Activated CD4-positive, alpha-beta T cell treated with anti-CD3 and anti-CD28 coated beads for 48 hours (primary cell): ENCODE results near the gene DCAKD.

Source experiments
- DNase-seq: peaks from one replicate; pipeline ENCODE4 v3.0.0-alpha.2; 2020

The DCAKD gene

DNA sequence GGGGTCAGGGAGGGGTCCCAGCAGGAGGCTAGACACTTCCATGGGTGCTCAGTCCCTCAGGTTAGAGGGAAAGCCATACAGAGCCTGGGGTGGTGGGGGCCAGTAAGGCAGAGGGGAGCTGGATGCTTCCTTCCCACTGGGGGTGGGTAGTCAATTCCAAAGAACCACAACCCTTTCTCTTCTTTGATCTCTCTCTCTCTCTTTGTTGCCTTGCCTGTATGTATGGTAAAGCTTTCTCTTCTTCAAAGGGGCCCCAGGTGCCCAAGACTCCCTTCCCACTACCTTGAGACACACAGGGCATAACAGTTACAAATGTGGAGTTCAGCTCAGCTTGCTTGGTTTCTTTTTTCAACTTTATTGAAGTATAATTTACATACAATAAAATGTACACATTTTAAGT lies 52.8 kb downstream of the DCAKD start:
- no peak for DNase-seq

DNA sequence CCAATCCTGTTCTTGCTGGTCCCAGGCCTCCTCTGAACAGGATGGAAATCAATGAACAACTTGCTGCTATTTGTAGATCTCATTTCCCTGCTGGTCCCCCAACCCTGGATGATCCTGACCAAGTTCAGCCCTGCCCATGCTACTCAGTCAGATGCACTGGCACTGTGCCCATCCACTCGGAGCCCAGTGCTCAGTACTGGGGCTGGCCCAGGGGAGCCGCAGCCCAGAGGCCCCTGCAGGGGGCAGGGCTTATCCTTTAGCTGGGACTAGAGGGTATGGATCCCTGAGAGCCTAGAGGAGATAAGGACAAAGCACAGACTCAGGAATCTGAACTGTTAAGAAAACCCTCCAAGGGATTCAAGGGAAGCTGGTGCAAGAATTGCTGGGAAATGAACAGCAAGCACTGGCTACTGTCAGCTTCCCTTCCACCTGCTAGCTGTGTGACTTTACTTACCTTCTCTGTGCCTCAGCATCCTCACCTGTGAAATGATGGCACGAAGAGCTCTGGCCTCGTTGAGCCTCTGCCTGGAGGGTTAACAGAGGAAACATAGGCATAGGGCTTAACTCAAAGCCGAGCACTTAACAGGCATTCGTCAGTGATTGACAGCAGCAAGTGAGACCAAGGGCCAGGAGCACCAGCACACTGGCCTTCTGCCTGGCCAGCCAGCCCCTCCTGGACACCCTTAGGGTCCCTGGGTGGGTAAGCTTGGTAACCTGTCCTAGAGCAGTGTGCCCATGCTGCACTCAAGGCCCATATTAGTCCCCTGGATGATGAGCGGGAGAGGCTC lies 53.5 kb downstream of the DCAKD start:
- DNase-seq = no peak

DNA sequence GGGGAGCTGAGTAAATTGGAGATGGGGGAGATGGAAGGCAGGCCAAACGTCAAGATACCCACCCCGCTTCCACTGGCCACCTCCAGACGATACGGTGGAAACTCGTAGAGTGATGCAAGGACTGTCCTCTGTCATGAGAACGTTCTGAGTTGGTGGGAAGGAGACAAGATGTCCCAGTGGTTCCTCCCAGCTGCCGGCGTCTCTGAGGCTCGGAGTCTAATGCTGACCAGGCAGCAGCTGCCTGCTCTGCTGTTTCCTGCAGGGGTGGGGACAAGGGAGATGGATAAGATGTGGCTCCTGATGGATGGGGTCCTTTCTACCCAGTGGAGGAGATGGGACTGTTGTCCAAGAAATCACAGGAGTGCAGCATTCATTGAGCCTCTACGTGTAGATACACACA lies 55.1 kb downstream of the DCAKD start:
- no peak for DNase-seq

DNA sequence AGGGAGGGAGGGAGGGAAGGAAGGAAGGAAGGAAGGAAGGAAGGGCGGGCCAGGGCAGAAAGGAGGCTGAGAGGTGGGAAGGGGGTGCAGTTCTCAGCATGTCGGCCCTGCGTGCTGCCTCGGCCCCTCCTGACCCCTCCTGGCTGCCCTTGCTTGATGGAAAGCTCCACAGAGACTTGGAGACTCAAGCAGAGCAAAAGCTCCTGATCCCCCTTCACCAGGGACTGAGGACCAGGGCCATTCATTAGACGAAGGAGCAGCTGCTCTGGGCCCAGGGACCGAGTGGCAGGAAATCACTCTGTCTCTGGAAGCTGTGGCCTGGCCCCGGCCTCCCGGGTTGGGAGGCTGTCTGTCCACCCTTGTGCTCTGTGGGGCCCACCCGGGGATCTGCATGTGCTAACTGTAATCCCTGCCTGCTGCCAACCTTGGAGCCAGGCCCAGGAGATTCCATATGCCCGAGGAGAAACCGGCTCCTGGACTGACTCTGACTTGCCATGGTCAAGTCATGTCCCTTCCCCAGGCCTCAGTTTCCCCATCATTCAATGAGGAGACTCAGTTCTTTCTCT lies 55.9 kb downstream of the DCAKD start:
- DNase-seq = no peak

DNA sequence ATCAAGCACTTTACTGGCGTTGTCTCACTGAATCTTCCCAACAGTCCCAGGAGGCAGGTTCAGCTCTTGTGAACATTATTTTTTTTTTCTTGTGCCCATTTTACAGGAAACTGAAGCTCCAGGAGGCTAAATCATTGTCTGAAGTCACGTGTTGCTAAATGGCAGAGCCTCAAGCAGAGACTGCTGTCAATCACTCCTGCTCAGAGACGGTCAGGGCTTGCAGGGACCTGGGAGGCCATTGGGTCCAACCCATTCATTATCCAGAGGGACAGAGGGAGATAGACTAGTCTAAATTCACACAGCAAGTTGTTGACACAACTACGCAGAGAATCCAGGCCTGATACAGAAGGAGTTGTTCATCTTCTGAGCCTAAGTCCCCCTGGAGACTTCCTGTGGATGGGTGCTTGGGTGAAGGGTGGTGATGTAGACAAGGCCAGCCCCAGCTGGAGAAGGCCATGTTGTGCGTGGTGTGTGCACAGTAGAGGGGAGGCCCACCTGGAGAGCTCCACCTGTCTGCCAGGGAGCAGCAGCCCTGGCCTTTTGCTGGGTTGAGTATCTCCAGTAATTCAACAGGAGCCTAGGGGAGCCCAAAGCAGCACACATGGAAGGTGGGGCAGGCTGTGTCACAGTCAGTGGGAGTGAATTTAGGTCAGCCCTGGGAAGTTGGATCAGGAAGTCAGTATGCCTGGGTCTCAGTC lies 59.0 kb downstream of the DCAKD start:
- no peak for DNase-seq

DNA sequence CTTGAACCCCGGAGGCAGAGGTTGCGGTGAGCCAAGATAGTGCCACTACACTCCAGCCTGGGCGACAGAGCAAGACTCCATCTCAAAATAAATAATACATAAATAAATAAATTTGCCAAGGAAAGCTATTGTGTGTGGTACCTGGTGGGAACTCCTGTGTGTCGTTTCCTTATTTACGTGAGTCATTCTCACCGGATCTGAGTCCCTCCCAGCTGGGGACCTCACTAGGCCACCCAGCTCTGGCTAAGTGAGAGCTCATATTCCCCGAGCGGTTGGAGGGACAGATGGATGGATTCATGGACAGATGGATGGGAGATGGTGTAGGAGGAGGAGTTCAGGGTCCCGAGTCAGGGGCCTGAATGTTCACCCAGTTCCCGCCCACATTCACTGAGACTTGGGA lies 60.4 kb downstream of the DCAKD start:
- DNase-seq = no peak

DNA sequence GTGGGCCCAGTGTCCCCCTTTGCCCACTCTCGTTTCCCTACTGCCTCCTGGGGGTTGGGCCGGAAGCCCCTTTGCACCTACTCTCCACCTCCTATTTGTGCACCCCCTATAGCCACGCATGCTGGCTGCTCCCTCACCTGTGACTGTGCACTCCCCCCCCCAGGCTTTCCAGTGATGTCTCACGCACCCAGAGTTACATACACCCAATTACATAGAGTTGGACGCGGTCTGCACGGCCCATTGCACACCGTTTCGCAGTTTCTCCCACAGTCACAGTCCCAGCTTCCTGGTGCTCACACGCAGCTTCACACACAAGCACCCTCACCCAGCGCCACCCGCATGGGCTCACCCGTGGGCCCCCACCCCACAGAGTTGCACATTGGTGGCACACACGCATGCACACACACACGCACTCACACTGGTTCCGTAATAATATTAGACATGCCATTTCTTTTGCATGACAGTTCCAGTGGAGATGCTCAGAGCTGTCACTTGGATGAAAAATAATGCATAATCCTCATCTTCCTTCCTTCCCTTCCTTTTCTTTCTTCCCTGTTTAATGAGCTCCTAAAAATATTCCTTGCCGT lies 61.8 kb downstream of the DCAKD start:
- no peak for DNase-seq

DNA sequence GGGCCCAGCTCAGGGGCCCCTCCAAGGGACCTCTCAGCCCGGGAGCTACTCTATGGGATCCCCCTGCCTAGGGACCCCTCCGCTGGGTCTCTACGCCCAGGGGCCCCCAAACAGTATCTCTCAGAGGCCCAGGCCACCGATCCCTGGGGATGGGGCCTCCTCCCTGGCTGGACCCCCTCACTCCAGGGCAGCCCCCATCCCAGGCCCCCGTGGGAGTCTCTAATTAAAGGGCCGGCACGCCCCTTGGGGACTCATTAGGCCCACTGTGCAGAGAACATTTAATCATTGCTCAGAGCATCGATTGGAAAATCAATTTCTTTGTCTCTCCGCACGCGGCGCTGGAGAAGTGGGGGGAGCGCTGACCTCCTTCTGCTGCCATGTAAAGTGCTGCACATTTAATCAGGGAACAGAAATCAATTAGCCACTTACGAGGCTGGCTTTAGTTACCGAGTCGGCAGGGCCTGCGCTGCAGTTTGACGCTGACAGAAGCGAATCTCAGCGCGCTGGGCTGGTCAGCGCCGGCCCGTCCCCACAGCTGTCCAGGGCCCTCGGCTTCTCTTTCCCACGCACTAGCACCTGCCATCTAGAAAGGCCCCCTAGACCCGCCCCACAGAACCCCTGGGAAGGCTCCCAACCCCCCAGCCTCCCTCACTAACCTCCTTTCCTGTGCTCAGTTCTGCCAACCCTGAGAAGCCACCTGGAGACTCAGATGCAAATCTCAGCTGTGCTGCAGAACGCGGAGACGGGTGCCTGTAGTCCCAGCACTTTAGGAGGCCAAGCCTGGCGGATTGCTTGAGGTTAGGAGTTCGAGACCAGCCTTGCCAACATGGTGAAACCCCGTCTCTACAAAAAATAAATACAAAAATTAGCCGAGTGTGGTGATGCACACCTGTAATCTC lies 63.1 kb downstream of the DCAKD start:
- no peak for DNase-seq

DNA sequence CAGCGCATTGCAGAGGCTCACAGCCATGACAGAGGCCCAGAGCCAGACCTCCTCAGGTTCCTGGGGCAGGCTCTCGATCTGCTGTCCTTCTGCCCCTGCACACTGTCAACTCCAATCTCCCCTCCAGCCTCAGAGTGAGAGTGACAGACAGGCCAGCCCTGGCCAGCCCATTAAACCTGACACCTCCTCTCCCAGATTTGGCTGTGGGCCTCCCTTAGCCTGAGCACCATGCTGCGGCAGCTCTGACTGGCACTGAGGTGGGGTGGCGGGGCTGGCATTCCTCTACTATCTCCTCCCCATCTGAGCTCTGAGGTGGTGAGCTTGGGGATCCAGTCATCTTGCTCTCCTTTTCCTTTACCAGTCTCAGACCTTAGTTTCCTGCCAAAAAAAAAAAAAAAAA lies 67.9 kb downstream of the DCAKD start:
- no peak for DNase-seq

DNA sequence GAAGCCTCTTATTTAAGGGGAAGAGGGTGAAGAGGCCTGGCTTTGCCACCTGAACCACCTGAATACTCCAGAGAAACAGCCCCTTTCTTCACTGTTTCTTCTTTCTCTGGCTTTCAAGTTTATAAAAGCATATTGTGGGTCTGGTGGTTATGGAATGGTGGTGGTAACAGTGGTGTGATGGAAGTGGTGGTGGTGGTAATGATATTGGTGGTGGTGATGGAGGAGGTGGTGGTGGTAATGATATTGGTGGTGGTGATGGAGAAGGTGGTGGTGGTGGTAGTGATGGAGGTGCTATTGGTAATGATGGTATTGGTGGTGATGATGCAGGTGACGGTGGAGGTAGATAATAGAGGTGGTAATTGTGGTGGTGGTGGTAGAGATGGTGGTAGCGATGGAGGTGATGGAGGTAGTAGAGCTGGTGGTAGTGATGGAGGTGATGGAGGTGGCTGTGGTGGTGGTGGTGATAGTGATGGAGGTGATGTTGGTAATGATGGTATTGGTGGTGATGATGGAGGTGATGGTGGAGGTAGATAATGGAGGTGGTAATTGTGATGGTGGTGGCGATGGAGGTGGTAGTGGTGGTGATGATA lies 69.2 kb downstream of the DCAKD start:
- no peak for DNase-seq

DNA sequence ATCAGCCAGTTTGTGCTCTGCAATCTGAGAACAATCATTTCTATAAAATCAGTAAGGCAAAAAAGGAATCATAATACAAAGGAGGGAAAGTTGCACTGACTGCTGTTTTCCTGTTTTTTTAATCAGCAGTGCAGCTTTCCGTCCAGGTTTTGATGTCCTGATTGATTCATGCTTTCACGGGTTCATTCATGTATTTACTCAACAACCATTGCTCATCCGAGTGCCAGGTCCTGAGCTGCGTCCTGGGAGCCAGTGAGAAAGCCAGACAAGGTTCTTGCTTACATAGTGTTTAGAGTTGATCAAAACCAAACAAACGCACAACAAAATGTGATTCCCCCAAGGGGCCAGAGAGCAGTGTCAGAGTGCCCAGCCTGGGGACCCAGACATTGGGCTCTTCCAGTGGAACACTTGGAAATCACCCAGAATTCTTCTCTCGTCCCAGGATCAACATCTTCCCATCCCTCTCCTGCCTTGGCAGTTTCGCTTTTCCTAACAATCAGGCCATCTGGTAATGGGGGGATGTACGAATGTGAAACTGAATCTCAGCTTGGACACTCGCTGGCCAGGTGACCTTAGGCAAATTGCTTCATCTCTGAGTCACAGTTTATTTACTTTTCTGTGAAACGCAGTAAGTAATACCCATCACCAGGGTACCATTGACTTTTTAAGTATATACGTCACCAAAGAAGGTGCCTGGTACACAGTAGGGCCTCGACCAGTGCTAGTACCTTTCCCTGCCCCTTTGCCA lies 70.0 kb downstream of the DCAKD start:
- no peak for DNase-seq

DNA sequence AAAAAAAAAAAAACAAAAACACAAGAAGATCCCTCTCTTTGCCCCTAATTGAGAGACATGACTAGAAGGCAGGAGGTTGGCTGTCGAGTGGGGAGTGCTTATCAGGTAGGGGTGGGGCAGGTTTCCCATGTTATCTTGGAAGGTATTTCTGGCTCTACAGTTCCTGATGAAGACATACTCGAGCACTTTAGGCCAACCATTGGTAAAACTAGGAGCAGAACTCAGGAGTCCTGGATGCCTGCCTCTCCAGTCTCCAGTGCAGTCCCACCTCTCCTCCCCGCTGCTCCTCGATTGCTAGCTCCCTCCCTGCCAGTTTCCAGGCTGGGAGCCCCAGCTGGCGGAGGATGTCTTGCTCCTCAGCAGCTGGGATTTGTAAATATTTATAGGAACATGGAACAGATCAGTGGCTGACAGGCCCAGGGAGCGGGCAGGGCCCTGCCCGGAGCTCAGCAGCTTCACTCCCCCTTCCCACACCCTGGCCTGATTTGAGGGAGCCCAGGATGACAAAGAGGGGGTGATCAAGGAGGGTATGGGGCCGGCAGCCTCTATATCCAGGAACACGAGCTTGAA lies 71.9 kb downstream of the DCAKD start:
- DNase-seq = no peak

DNA sequence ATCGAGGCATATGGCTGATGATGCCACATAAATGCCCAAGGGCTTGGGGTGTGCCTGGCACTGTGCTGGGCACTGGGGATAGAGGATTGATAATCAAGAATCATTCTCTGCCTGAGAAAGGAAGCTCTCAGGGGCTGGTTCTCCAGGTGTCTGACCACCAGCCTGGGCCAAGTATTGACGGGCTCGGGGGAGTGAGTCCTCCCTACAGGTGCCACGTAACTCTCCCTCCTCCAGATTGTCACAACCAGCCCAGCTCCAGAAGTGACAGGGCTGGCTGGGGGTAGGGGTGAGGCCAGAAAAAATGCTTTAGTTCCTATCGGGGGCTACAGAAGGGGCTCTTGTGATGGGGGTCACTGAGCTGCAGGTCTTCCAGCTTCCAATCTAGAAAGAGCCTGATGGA lies 72.6 kb downstream of the DCAKD start:
- no peak for DNase-seq

DNA sequence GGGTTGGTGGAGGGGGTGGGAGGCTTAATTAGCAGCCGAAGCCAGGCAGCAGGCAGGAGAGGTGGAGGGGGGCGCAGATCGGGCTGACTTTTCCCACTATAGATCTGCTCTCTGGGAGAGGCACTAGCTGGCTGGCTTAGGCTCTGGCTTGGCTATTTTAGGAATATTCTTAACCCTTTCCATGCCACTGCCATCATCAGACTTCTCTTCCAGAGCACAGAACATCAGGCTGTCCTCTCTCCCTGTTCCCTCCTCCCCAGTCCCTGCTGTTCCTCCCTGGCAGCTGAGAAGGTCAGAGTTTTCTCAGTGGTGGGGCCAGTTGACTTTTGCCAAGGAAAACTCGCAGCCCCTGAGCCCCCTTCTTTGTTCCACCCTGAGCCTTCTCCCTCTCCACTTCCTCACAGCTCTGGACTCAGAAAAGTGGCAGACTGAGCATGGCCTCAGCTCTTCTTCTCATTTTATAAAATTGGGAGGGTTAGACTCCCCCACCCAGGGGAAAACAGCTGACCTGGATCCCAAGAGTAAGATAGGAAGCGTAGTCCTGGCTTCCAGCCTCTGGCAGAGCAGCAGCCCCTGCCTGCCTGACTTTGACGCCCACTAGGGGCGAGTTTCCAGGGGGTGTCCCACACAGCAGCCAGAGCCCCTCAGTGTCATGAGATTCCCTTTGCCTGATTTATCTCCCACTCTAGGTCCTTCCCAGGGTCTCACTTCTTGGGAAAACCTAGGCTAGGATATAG lies 73.5 kb downstream of the DCAKD start:
- no peak for DNase-seq

DNA sequence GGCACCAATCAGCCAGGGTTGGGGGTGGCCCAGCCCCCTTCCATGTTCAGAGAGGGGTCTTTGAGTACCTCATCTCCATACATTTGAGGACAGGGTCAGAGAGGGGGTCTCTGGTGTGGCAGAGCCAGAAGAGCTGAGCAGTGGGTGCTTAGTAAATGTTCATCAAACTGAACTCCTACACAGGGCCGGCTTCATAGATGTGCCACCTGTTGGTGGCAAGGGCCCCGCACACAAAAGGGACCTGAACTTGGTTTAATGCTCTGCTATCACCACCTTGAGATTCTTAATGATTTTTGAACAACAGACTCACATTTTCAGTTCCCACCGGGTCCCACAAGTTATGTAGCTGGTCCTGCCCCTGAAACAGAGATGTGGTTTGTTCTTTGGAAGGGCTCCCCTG lies 74.4 kb downstream of the DCAKD start:
- no peak for DNase-seq

DNA sequence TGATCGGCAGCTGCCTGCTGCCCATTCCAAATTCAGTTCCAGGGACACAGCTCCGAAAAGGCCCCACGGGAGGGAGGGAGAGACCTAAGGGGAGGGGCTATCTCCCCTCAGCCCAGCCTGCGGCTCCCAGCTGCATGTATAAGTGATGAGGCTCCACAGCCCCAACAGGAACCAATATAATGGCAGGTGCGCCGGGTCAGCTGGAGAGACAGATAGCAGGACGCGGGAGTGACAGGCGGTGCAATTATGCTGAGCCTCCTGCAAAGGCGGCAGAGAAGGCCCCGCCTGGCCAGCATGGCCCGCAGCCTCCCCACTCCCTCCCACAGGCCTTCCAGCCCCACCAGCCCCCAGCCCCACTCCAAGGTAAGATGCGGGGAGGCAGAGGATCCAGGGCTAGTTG lies 75.2 kb downstream of the DCAKD start:
- no peak for DNase-seq
